Superior temporal gyrus (tissue), 1 donor: ENCODE results near the gene TRIM2.

Source experiments
- DNase-seq: peaks from one replicate; pipeline ENCODE4 v3.0.0-alpha.2; 2016; ENCODE audit errors: extremely low spot score

TRIM2 gene

GRCh38 chr4:153372967-153373562, 168.8 kb downstream of the TRIM2 start:
- no peak for DNase-seq

- DNase-seq, result no peak
Measured at GRCh38 chr4:153374442-153374841, 170.2 kb downstream of the TRIM2 start.

- no peak for DNase-seq
Measured at GRCh38 chr4:153375303-153375702, 171.1 kb downstream of the TRIM2 start.

GRCh38 chr4:153383131-153383530, 178.9 kb downstream of the TRIM2 start:
- no peak for DNase-seq

GRCh38 chr4:153384160-153384559, 179.9 kb downstream of the TRIM2 start:
- no peak for DNase-seq

GRCh38 chr4:153385784-153386183, 181.5 kb downstream of the TRIM2 start:
- no peak for DNase-seq

- no peak for DNase-seq
Measured at GRCh38 chr4:153387981-153388380, 183.7 kb downstream of the TRIM2 start.
